NCI-H526 (cell line): ENCODE measurements around the gene RPS6KA2.

Experiments
- DNase-seq, 2 experiments: peaks; one replicate each; lab custom pipeline; 2025; lab: John Stamatoyannopoulos, UW

The RPS6KA2 gene

DNA sequence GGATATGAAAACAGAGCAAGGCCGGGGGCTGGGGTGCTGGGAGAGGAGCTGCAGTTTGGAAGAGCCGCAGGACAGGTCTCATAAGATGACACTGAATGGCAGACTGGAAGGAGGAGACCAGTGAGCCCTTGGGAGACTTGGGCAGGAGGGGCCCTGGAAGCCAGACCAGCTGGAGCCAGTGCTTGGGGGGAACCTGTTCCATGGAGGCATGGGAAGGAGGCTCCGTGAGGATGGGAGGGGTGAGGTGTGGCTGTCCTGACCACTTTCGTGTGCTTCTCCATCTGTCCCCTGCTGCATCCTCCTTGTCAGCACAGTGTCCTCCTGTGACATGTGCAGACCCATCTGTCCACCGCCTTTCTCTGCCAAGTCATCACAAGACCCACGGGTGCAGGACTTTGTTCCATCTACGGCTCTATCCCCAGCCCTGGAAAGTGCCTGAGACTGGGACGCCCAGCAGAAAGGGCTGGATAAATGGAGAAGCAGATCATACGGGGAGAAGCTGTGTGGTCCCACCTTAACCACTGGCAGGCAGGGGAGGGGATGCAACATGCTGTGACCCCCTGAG, 159.5 kb downstream of the RPS6KA2 start:
- DNase-seq = no peak

DNA sequence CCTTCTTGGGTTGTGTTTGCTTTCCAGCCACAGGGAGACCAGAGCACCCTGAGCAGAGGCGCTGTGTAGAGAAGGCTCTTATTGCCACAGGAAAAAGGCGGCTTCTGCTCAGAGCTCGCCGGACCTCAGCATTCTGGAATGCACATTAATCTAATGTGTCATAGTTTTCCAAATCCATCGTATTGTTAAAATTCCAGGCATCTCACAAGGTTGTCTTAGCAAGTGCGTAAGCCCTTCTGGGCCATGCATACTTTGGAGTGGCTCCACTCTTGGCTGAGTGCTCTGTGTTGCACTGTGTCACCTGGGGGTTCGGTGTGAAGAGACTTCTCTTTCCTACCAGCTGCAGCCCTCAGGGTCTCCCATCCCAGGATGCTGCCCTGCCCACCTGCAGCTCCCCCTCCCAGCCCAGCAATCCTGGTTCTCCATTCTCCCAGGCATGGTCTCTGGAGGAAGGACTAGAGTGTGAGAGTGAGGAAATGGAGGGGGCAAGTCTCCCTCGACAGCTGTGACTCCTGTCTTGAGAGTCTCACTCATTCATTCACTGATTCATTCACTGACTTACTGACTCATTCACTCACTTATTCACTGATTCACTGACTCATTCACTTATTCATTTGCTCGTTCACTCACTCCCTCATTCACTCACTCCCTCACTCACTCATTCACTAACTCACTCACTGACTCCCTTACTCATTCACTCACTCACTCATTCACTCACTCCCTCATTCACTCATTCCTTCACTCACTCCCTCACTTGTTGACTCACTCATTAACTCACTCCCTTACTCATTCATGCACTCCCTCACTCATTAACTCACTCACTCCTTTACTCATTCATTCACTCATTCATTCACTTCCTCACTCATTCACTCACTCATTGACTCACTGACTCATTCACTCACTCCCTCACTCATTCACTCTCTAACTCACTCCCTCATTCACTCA, 160.6 kb downstream of the RPS6KA2 start:
- DNase-seq = no peak

DNA sequence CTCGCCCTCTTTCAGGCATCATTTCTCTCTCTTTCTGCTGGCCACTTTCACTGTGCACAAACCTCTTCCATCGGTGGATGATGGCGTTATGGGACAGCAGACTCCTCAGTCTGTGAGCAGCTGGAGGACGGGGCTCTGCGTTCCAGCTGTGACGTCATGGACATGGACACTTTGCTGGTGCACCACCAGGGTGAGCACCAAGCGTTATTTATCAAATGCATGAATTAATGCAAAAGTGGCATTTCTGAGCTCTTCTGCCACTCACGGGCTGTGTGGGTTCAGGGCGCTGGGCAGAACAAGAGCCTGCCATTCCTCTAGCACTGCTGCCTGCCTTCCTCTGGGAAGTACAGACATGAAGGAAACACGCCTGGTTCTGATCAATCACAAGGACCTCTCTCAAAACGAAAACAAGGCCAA, 161.4 kb downstream of the RPS6KA2 start:
- no peak for DNase-seq

DNA sequence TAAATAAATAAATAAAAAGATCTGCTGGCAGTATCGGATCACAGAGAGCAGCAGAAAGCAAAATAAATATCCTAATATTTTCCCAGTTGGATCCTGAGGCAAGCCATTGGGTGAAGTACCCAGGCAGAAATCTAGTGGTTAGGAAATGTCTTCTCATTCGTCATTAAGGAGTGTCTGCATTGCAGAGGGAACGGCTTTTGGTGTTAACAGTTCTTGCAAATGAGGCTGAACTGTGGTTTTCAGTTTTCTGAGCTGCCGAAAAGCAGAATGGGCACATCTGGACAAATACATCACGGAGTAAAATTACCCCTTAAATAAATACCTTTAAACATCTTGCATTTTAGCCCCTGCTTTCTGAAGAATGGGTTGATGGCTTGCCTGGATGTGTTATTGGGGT, 162.1 kb downstream of the RPS6KA2 start:
- no peak for DNase-seq

DNA sequence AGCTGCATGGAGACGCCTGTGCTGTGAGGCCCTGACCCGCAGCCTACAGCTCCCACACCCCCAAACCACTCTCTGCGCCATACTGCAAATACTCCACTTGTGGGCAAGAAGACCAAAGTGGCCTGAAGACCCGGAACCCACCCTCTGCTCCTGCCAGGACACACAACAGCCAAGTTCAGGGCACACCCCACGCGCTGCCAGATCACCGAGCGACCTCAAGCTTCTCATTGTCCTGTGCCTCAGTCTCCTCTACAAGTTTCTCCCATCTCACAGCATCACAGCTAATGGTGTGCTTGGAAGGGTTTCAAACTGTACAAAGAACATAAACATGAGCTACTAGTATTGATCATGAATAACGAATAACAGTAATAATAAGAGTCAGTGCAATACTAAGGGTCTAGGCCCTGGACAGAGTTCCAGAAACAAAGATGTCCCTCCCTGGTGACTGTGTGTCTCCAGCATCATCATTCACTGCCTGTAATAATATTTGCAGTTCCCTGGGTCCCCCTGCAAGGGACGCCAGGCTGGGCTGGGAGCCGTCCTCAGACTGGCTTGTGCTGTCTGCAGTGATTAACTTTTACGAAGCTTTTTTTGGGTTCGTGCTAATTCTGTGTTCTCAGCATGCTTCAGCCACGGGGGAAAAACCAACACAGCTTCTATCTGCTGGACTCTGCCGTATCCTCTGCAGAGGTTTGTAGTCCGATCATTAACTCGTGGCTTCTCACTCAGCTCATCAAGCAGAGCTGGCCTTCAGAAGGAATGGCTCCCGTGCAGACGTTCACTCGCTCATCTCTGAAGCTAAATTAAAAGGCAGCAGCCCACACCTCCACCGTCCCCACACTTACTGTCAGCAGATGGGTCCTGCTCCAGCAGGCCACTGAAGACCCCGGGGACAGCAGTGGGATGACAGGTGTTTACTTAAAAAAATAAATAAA, 162.7 kb downstream of the RPS6KA2 start:
- no peak for DNase-seq

DNA sequence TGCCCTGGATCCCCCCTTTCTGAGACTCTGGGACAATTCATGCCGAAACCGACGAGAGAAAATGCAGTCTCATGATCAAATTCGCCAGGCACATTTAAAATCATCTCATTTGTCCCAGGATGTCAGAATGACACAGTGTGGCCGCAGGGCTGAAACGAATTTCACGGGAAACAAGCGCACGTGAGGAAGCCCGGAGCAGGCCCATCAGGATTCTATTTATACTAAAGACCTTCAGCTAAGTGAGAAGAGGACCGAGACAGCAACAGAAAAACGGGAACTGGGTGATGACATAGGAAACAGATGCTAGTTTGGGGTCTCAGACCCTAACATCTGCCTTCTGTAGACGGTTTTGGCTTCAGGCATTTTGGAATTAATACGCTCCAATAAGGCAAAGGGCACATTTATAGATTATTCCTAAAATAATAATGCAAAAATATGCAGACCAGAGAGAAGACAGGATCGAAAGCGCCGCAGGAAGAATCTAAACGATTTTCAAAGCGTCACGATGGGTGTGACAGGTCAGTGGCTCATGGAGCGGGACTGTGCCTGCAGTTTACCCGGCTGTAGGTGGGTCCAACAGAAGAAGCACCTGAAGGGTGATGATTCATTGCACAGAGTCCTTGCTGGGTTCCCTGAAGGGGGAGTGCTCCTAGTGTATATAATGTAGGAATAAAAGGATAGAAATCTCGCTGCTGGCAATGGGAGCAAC, 163.5 kb downstream of the RPS6KA2 start:
- DNase-seq = no peak

DNA sequence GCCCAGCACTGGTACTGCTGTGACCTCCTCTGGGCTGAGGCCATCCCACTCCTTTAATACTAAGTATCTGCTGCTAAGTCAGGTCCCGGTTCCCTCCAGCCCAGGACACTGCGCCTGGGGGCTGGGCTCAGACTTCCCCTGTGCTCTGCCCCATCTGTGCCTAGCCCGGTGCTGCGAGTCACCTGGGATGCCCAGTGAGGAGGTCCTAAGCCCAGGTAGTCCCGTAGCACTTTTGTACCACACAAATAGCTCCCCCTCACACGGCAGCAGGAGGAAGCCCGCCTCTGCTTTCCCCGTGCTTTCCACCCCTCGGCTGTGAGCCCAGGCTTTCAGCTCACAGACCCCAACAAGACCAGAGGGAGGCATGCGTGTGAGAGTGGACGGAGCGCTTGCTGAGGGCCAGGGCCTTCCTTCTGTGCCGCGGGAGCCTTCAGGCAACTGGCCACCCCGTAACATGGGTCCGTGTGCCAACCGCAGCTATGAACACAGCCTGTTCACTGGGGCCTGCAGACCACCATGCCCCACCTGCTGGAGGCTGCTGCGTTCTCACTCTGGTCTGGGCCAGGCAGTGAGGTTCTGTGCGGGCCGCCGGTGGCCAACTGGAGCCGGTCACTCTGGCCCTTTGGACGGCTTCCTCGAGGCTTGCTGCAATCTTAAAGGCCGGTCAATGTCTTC, 164.5 kb downstream of the RPS6KA2 start:
- no peak for DNase-seq

DNA sequence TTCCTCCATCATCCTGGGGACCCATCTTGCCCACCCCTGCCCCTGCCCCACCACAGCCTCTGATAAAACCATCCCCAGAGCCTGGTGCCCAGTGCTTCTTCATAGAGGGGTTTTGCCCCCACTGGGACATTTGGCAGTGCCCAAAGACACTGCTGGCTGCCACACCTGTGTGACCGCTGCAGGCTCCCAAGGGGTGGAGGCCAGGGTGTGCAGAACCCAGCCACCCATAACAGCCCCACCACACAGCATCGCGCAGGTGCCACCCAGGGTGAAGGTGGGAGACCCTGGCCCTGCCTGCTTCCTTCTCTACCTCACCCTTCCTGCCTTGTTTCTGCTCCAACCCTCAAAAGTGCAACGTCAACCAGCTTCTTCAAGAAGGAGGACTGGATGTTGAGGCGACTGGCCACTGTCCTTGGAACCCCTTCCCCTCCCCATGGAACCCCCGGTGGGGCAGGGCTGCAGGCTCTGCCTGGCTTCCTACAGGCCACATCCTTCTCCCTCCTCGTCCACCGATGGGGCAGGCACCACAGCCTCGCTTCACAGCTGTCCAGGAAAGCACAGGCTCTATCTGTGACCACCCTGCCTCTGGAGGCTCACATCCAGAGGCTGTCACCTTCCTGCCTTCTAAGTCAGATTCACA, 165.1 kb downstream of the RPS6KA2 start:
- DNase-seq = no peak

DNA sequence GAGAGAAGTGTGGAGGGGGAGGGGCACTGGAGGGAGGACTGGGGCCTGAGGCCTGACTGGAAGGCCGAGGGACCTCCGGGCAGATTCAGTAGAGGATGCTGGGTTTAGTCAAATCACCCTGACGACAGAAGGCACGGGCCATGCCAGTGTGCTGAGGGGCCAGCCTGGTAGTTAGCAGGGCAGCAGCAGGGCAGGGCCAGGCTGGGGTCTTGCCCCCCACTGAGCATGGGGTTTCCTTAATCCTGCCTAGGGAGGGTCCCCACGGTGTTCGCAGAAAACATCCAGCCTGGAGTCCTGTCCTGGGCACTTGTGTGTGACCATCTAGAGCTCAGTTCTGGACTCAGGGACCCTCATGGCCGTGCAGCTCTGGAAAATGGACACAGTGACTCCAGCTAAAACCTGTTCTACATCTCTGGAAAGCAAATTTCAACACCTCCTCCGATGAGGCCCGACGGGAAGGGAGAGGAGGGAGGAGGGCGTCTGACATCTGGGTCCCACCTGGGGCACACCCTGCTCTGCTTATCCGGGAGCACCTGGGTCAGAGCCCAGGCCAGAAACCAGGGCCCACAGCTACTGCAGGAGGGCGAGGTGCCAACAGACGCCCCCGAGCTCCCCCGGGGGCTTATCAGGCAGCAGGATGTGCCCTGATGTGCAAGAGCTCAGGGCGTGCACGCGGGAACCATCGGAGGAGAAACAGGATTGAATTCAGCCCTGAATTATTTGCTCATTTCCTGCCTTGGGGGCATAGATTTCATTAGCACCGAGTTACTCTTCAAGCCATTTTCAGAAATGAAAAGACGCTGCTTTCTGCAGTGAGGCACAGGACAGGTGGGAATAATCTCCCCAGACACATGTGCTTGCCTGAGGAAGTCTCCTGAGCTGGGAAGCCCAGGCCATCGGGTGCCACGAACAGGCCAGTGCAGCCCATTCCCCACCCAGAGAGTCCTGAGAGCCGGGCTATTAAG, 166.3 kb downstream of the RPS6KA2 start:
- DNase-seq = no peak

DNA sequence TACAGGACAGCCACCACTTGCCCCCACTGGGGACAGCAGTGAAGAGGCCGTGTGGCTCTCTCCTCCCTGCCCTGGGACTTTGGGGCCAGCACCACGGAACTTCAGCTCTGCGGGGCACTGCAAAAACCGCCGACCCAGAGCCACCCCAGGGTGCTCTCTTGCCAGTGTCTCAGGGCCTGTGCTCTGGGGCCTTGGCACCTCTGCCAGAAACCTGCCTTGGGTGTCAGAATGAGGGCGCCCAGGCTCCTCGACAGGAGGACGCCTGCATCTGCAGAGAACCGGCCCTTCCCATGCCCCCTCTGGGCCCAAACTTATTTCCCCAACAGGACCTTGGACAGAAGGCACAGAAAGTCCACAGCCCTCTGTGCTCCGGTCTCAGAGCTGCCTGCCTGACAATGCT, 167.1 kb downstream of the RPS6KA2 start:
- no peak for DNase-seq

DNA sequence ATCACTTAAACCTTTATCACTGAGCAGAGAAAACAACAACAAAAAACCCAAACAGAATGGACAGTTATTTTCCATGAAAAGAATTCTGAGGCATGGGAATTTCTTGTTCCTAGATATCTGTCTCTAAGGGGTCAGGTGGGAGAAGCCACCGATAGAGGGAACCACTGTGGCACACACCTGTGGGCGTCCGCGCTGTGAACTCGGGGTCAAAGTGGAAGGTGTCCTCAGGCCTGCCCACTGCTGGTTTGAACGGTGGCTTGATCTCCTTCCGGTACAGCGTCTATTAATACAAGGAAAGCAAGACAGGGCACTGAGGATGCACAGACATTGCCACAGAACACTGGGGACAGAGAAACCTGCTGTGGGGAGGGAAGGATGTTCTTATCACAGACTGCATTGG, 167.8 kb downstream of the RPS6KA2 start:
- no peak for DNase-seq

DNA sequence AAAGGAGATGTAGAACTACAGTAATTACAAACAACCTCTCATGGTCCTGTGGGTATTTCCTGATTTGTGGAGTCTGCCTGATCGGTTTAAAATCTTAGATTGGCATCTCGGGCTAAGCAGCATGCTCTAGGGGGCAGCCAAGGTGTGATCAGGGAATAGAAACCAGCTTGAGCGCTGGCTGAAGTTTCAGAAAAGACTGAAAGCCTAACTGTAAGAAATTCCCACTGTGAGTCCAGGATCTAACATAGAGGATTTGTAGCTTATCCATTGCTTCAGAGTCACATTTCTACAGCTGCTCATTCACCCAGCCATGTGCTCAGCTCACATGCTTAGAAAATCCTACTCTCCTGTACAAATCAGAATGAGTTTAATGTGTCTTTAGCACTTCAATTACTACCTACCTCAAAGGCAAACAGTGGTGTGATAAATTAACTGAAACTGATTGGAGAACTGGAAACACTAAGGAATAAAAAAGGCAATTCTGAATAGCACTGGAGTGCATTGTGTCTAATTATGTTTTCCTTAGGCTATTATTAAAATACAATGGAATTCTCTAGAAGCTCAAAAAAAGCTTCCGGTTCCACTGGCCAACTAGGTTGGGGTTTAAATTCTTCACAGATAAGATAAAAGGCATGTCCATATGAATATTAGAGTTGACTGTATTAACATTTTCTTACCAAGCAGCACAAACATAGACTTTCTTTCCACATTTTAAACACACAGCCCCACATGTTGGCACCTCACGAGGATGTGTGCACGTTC, 170.5 kb downstream of the RPS6KA2 start:
- DNase-seq = peak in 1 of 2 experiments; percentile 31

DNA sequence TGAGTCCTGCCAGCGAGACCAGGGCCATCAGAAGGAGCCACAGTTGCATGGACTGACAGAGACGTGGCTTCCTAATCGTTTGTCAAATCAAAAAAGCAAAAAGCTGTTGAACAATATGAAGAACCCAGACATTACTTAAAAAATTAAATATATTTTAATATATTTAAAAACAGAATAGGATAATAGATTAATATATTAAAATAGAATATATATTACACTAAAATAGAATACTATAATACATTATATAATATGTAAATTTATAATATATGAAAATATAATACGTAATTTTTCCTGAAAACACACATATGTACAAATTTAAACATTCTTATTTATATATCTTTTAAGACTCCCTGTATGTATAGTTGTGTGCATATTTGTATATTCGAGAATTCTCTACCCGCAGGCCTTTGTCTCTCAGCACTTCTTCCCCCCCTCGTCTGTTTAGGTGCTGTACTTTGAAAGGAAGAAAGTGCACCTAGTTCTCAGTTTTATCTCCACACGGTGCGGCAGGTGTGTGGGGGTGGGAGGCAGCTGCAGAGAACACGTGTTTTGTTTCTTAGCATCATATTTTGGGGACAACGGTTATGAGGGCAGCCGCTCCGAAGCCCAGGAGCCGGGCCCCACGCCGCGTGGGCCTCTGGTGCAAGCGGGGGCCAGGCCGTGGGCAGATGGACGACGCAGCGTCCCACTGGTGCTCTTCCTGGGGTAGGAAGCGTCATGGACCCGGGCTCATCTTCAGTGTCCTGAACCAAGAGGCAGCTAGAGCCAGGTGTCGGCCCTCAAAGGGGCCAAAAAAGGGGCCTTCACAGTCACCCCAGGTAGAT, 172.1 kb downstream of the RPS6KA2 start:
- no peak for DNase-seq

DNA sequence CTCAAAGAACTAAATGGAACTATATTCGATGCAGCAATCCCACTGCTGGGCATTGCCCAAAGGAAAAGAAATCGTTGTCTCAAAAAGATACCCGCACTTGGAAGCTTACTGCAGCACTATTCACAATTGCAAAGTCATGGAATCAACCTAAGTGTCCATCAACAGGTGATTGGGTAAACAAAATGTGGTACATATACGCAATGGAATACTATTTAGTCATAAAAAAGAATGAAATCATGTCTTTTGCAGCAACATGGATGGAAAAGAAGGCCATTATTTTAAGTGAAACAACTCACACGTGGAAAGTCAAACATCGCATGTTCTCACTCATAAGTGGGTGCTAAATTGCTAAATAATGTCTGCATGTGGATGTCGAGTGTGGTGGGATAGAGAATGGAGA, 173.4 kb downstream of the RPS6KA2 start:
- no peak for DNase-seq

DNA sequence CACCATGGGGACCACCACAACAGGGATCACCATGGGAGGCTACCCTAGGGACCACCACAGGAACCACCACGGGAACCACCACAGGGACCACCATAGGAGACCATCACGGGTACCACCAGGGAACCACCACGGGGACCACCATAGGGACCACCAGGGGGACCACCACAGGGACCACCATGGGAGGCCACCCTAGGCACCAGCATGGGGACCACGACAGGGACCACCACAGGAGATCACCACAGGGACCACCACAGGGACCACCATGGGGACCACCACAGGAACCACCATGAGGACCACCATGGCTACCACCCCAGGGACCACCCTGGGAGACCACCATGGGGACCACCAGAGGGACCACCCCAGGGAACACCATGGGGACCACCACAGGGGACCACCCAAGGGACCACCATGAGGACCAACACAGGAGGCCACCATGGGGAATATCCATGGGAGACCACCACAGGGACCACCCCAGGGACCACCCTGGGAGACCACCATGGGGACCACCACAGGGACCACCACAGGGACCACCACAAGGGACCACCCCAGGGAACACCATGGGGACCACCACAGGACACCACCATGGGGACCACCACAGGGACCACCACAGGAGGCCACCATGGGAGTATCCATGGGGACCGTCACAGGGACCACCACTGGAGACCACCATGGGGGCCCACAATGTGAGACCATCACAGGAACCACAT, 176.7 kb downstream of the RPS6KA2 start:
- DNase-seq = no peak

DNA sequence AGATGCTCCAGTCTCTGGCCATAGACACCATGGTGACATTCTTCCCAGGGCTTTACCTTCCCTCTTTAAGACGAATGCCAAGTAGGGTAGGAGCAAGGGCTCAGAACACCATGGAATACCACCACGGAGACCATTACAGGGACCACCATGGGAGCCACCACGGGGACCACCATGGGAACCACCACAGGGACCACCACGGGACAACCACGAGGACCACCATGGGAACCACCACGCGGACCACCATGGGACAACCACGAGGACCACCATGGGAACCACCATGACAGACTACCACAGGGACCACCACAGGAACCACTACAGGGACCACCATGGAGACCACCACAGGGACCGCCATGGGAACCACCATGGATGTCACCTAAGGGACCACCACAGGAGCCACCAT, 177.4 kb downstream of the RPS6KA2 start:
- DNase-seq = no peak

DNA sequence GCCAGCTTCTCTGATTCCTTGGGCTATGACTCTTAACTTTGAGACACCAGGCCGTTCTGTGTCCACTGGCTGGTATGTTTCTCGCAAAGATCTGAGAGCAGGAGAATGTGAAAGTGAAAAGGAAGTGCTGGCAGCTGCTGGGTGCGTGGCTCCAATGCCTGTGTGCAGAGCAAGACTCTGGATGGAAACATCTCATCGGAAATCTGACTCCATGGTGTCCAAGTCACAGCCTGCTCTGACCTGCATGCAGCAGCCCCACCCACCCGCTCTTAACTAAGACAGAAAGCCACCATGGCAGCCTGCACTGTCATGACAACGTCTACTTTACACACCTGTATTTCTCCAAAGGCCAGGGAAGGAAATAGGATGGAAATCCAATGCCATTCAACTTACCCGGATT, 178.0 kb downstream of the RPS6KA2 start:
- no peak for DNase-seq
